Measurements from ENCODE around the gene NUP214.

NUP214 gene

DNA sequence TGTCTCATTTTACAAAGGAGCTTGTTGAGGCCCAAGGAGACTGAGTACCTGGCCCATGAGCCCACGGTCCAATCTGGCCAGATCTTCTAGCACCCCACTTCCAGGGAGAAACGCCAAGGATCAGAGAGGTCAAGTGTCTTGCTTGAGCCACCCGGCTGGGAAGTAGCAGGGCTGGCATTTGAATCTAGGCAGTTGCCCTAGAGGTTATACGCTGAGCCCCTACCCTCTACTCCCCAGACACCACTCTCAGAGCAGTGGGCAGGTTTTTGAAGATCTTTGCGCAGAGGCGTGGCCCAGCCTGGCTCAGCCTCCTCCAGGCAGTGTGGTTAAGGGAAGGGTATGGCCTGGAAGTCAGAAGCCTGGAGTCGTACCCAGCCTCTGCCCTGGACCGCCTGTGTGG is 5.8 kb upstream of the NUP214 start:
- H3K27ac ChIP-seq (ENCODE audit: low read depth, low read length): no peak overlapping the region
- H3K9me2 ChIP-seq (replicated peaks; ENCODE audit: insufficient read depth, low read length): no peaks in the 10 kb centered on the region
- no peaks in the 10 kb centered on the region for H3K27me3 ChIP-seq (ENCODE audit: low read length)
- no peak overlapping the region for H2AFZ ChIP-seq (ENCODE audit: low read depth, low read length, severe bottlenecking)
- no peak for TF ChIP-seq EZH2phosphoT487 (conservative IDR thresholded peaks at IDR 0.05; ENCODE audit: low read length)
- TF ChIP-seq, protein P1, sequence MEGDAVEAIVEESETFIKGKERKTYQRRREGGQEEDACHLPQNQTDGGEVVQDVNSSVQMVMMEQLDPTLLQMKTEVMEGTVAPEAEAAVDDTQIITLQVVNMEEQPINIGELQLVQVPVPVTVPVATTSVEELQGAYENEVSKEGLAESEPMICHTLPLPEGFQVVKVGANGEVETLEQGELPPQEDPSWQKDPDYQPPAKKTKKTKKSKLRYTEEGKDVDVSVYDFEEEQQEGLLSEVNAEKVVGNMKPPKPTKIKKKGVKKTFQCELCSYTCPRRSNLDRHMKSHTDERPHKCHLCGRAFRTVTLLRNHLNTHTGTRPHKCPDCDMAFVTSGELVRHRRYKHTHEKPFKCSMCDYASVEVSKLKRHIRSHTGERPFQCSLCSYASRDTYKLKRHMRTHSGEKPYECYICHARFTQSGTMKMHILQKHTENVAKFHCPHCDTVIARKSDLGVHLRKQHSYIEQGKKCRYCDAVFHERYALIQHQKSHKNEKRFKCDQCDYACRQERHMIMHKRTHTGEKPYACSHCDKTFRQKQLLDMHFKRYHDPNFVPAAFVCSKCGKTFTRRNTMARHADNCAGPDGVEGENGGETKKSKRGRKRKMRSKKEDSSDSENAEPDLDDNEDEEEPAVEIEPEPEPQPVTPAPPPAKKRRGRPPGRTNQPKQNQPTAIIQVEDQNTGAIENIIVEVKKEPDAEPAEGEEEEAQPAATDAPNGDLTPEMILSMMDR (IDR thresholded peaks at IDR 0.05; ENCODE audit: insufficient read depth, low read length, poor library complexity, severe bottlenecking): no peak
- no peaks in the 10 kb centered on the region for H3K79me2 ChIP-seq (ENCODE audit: insufficient read depth, low read length)
- no peaks in the 10 kb centered on the region for H3K36me3 ChIP-seq (ENCODE audit: low read length)
- H4K20me1 ChIP-seq (ENCODE audit: low read depth, low read length): no peaks in the 10 kb centered on the region
- H3K9me3 ChIP-seq (ENCODE audit: insufficient read depth, low read length): no peaks in the 10 kb centered on the region
- H3F3A ChIP-seq (ENCODE audit: insufficient read depth): no peaks in the 10 kb centered on the region
- H3K9ac ChIP-seq (ENCODE audit: low read length): no peak overlapping the region
- no peak overlapping the region for H3K4me3 ChIP-seq (ENCODE audit: insufficient read depth, low read length, poor library complexity, severe bottlenecking)
- H3K4me2 ChIP-seq (ENCODE audit: low read depth, low read length, poor library complexity, severe bottlenecking): no peak overlapping the region

DNA sequence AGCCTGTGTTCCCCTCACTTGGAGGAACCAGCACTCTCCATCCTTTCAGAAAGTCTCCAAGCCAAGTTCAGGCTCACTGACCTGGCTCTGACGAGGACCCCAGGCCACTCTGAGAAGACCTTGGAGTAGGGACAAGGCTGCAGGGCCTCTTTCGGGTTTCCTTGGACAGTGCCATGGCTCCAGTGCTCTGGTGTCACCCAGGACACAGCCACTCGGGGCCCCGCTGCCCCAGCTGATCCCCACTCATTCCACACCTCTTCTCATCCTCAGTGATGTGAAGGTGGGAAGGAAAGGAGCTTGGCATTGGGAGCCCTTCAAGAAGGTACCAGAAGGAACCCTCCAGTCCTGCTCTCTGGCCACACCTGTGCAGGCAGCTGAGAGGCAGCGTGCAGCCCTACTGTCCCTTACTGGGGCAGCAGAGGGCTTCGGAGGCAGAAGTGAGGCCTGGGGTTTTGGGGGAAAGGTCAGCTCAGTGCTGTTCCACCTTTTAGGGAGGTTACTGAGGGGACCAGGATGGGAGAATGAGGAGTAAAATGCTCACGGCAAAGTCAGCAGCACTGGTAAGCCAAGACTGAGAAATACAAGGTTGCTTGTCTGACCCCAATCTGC is 4.7 kb upstream of the NUP214 start:
- Histone ChIP-seq H3K79me2 (ENCODE audit: insufficient read depth, low read length) (peaks cover 3% of the 10 kb centered on the region), H3K9ac (ENCODE audit: low read length) (no peak overlapping the region), H4K20me1 (ENCODE audit: low read depth, low read length) (no peaks in the 10 kb centered on the region), H3K9me3 (ENCODE audit: insufficient read depth, low read length) (no peaks in the 10 kb centered on the region), H3K9me2 (replicated peaks; ENCODE audit: insufficient read depth, low read length) (no peaks in the 10 kb centered on the region), H3K27ac (ENCODE audit: low read depth, low read length) (no peak overlapping the region), H3K4me3 (ENCODE audit: insufficient read depth, low read length, poor library complexity, severe bottlenecking) (no peak overlapping the region), H3K4me2 (ENCODE audit: low read depth, low read length, poor library complexity, severe bottlenecking) (no peak overlapping the region), H3F3A (ENCODE audit: insufficient read depth) (no peaks in the 10 kb centered on the region), H2AFZ (ENCODE audit: low read depth, low read length, severe bottlenecking) (no peak overlapping the region), H3K36me3 (ENCODE audit: low read length) (no peaks in the 10 kb centered on the region), H3K27me3 (ENCODE audit: low read length) (no peaks in the 10 kb centered on the region)
- TF ChIP-seq, protein P1 (IDR thresholded peaks at IDR 0.05; ENCODE audit: insufficient read depth, low read length, poor library complexity, severe bottlenecking): no peak
- no peak for TF ChIP-seq EZH2phosphoT487 (conservative IDR thresholded peaks at IDR 0.05; ENCODE audit: low read length)

DNA sequence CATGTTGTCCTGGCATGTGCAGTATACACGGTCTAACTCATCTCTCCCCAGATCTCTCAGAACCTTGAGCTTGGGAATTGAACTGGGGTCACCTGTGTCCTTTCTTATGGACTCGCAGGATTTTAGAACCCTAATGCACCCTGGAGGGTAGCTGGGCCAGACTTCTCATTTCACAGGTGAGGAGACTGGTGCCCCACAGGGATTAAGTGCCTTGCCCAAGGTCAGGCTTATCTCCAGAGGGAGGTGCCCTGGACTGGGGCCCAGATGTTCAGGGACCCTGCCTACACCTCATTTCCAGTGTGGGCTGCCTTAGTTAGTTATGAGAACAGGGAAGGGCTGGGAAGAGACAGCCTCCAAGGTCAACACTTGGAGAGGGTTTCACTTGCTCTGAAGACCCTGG is 4.0 kb upstream of the NUP214 start:
- Histone ChIP-seq H2AFZ (ENCODE audit: low read depth, low read length, severe bottlenecking) (no peak overlapping the region), H3K4me3 (ENCODE audit: insufficient read depth, low read length, poor library complexity, severe bottlenecking) (no peak overlapping the region), H3K4me2 (ENCODE audit: low read depth, low read length, poor library complexity, severe bottlenecking) (no peak overlapping the region), H4K20me1 (ENCODE audit: low read depth, low read length) (no peaks in the 10 kb centered on the region), H3K36me3 (ENCODE audit: low read length) (no peaks in the 10 kb centered on the region), H3K9ac (ENCODE audit: low read length) (no peak overlapping the region), H3K27me3 (ENCODE audit: low read length) (no peaks in the 10 kb centered on the region), H3K79me2 (ENCODE audit: insufficient read depth, low read length) (peaks cover 9% of the 10 kb centered on the region), H3K27ac (ENCODE audit: low read depth, low read length) (no peak overlapping the region), H3K9me3 (ENCODE audit: insufficient read depth, low read length) (no peaks in the 10 kb centered on the region), H3K9me2 (replicated peaks; ENCODE audit: insufficient read depth, low read length) (no peaks in the 10 kb centered on the region), H3F3A (ENCODE audit: insufficient read depth) (no peaks in the 10 kb centered on the region)
- TF ChIP-seq EZH2phosphoT487 (conservative IDR thresholded peaks at IDR 0.05; ENCODE audit: low read length): no peak
- TF ChIP-seq, protein P1 (IDR thresholded peaks at IDR 0.05; ENCODE audit: insufficient read depth, low read length, poor library complexity, severe bottlenecking): no peak

Data from SU-DHL-6 (cell line).